ENCODE data around the gene HNF4A.

HNF4A gene

GRCh38 chr20:44409132-44409600 lies 53.7 kb downstream of the HNF4A start:
- no peak for DNase-seq (ENCODE audit: low spot score)
- no peak for TF ChIP-seq CTCF (IDR thresholded peaks at IDR 0.05; ENCODE audit: extremely low read depth, missing control alignments)

GRCh38 chr20:44410583-44411019 lies 55.1 kb downstream of the HNF4A start:
- no peak for DNase-seq (ENCODE audit: low spot score)
- TF ChIP-seq CTCF (IDR thresholded peaks at IDR 0.05; ENCODE audit: extremely low read depth, missing control alignments): no peak

- TF ChIP-seq CTCF (IDR thresholded peaks at IDR 0.05; ENCODE audit: extremely low read depth, missing control alignments): no peak
- DNase-seq (ENCODE audit: low spot score): no peak
Observed at GRCh38 chr20:44411020-44411756, 55.7 kb downstream of the HNF4A start.

- no peak for TF ChIP-seq CTCF (IDR thresholded peaks at IDR 0.05; ENCODE audit: extremely low read depth, missing control alignments)
- no peak for DNase-seq (ENCODE audit: low spot score)
Observed at GRCh38 chr20:44411757-44412401, 56.4 kb downstream of the HNF4A start.

DNA sequence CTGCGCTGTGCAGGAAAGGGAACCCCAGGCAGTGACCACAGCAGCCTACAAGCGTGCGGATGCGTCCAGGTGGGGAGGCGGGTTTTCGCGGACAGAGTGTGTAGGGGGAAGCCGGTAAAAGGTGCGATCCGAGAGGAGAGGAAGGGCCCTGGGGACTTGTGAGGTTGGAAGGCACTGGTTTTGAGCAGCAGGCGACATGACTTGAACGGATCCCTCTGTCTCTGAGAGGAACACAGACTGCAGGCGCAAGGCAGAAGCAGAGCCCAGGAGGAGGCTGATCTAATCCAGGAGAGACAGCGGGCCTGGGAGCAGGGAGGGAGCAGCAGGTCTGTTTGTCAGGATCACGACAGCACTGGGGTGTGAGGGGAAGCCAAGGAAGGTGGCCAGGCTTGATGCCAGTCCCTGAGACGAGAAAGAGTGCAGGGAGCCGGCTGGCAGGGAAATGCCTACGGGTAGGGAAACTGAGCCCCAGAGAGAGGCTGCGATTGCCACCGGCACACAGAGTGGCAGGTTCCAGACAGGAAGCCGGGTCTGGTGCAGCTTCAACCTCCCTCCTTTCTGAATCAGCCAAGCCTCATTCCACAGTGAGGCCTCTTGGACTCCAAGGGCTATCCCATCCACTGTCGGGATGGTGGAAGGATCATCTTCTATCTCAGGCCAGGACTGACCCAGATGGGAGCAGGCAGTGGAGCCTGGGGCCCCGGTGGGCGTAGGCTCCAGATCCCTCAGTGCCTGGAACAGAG lies 57.1 kb downstream of the HNF4A start:
- TF ChIP-seq CTCF (IDR thresholded peaks at IDR 0.05; ENCODE audit: extremely low read depth, missing control alignments): no peak
- DNase-seq (ENCODE audit: low spot score): no peak

GRCh38 chr20:44413575-44414345 lies 58.3 kb downstream of the HNF4A start:
- no peak for DNase-seq (ENCODE audit: low spot score)
- TF ChIP-seq CTCF (IDR thresholded peaks at IDR 0.05; ENCODE audit: extremely low read depth, missing control alignments): no peak
